GM18502 (cell line): ENCODE measurements around the gene SH2D4B.

Experiments used
- ATAC-seq: cut with Tn5 transposase; IDR thresholded peaks from one replicate; pipeline ENCODE4 v1.9.1; 2021; ENCODE audit warnings: mild to moderate bottlenecking; ENCODE audit not compliant: unreplicated experiment, poor library complexity

Gene SH2D4B

GRCh38 chr10:80503584-80504157, 34.0 kb upstream of the SH2D4B start:
- ATAC-seq = no peak

- no peak for ATAC-seq
Measured at GRCh38 chr10:80504158-80504811, 33.4 kb upstream of the SH2D4B start.

DNA sequence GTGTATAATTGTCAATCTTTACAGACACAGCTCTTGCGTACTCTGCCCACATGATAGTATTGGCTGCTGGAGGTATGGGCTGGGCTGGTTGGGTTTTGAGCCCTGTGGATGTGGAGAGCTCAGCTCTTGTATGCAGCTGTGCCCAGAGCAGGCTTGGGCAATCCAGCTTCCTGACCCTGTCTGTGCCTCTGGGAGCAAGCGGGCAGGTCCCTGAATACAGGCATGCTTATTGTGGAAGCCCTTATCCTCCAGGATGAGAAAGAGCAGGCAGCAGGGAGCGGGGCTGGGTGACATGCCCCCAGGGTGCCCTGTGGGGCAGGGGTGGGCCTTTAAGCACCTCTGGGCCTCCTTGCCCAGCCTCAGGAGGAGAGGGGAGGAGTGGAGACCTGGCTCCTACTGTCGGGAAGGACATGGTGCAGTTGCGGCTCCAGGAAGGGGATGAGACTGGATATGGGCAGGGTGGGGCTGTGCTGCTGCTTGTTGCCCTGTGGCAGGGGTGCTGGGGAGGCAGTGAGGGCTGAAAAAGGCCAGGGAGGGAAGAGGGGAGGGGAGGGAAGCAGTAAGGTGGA, 32.7 kb upstream of the SH2D4B start:
- no peak for ATAC-seq

DNA sequence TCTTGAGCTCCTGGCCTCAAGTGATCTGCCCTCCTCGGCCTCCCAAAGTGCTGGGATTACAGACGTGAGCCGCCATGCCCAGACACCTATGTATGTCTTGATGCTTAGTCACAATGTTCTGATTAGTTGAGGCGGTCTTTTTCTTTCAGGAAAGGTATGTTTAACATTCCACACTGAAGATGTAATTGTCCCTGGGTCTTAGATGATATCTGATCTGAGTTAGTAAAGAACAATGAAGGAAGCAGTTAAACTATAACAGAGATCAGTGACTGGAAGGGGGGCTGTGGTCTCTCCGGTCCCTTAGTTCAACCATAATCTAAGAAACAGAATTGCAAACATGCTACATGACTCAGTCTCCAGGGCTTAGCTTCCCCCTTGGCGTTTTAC, 31.5 kb upstream of the SH2D4B start:
- ATAC-seq = no peak

DNA sequence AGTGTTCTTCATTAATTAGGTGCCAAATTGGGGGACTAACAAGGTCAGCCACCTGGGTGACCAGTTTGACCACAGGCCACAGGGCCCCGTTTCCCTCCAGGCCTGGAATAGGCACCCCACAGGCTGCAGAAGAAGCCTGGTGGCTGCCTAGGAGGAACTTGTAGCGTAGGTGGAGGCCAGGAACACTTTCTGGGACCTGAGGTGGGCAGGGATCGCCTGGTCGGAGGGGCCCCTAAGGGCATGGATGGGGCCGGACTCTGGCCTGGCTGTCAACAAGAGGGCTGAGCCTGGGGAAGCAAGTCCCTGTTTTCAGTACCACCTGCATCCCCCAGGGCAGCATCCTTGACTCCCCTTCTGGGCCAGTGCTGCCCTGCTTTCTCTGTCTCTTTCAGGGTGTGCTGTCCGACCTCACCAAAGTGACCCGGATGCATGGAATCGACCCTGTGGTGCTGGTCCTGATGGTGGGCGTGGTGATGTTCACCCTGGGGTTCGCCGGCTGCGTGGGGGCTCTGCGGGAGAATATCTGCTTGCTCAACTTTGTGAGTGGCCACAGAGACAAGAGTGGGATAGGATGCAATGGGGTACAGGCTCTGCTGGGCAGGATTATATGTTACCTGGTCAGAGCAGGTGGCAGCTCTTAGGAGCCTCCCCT, 30.7 kb upstream of the SH2D4B start:
- no peak for ATAC-seq

DNA sequence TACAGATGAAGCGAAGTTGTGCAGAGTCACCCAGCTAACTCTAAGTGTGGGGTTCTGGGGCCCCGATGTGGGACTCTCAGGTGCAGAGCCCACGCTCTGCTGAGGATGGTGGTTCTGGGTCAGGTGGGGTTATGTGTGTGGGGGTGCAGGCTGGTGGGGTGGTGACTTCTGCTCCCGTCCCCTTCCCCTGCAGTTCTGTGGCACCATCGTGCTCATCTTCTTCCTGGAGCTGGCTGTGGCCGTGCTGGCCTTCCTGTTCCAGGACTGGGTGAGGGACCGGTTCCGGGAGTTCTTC, 28.6 kb upstream of the SH2D4B start:
- no peak for ATAC-seq

GRCh38 chr10:80509403-80510161, 28.1 kb upstream of the SH2D4B start:
- no peak for ATAC-seq

DNA sequence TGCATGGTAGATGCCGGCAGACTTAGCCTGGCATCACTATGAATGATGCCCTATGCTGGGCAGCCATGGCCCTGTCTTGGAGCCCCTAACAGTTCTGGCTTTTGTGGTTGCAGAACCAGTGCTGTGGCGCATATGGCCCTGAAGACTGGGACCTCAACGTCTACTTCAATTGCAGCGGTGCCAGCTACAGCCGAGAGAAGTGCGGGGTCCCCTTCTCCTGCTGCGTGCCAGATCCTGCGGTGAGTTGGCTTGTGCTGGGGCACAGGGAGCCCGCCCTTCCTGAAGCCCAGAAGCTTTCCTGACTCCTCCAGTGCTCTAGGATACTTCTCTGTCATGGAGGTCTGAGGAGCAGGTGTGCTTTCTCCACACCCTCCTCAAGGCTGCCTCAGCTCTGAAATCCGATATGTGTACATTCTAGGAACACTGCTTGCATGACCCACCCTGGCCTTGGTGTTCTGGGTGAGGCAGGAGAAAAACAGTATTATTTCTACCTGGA, 25.6 kb upstream of the SH2D4B start:
- no peak for ATAC-seq

GRCh38 chr10:80513106-80513505, 24.6 kb upstream of the SH2D4B start:
- ATAC-seq = no peak

DNA sequence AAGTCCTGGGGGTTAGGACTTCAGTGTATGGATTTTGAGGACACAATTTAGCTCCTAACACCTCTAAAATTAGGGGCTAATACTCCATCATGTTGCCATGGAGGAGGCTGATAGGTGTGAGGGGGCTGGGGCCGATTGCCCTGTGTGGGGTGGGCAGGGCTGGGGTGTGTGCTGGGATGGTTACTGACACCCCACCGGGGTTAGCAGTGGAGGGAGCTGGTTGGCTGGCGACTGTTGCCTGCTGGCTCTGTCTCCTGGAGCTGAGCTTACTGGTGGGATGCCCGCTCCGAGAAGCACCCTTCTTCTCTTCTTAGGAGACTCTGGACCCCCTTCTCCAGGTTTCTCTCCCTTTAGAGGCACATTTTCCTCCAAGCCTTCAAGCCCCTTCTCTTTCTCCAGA, 22.2 kb upstream of the SH2D4B start:
- ATAC-seq = no peak

GRCh38 chr10:80515941-80516340, 21.8 kb upstream of the SH2D4B start:
- ATAC-seq = no peak

- ATAC-seq = no peak
Measured at GRCh38 chr10:80516506-80517075, 21.1 kb upstream of the SH2D4B start.

- ATAC-seq = no peak
Measured at GRCh38 chr10:80517416-80518142, 20.1 kb upstream of the SH2D4B start.

- ATAC-seq = no peak
Measured at GRCh38 chr10:80518143-80518806, 19.4 kb upstream of the SH2D4B start.

- no peak for ATAC-seq
Measured at GRCh38 chr10:80518807-80519360, 18.8 kb upstream of the SH2D4B start.

DNA sequence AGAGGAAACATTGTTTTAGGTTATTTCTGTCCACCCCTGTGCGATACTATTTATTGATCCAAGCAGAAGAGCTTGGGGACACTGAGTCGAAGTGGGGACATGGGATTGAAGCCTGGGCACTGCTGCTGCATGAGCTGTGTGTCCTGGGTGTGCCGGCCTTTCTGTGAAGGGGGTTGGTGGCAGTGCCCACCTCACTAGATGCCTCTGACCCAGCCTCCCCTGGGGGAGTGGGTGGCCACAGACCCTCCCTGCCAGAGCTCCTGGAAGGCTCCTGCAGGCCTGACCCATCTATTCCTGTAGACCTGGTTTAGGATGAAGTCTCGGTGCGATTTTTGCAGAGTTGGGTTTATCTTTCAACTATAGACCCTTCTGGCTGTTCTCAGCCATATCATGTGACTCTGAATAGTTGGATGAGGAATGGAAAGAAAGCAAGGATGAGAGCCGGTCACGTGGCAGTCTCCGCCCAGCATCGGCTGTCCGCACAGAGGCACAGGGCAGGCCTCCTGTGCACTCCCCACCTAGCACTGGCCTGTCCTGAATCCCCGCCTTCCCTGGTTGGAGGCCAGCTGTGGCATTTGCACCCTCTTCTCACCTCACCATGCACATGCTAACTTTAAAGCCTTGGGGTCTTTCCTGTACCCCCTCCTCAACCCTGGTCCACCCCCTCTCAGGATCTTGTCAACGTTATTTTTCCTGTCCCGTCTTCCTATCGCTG, 17.6 kb upstream of the SH2D4B start:
- ATAC-seq = no peak

GRCh38 chr10:80520661-80521470, 16.8 kb upstream of the SH2D4B start:
- no peak for ATAC-seq
